ENCODE measurements around the gene CCDC85A.
A peak's percentile ranks its signal among the peaks of the same experiment; 100 is the strongest.

DNA sequence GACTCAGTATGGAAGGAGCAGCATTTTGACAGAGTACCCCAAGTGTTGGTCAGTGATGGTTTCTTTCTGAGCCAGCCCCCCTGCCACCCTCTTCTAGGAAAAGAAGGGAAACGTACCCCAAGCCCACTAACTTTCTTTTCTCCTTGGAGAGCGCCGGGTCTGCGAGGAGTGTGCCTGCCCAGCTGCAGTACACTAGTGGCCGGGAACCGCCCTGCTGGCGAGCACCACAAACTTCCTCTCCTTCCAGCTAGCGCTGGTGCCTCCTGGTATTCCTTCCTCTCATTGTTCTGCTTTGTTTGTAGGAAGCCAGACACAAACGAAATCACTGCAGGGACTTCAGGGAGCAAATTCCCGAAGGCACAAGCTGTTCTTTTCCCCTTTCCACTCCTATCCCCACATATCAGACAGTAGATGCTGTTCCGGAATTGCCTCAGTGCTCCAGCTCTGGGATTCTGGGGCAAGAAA, 1.8 kb downstream of the CCDC85A start:
- TF ChIP-seq, protein P1, sequence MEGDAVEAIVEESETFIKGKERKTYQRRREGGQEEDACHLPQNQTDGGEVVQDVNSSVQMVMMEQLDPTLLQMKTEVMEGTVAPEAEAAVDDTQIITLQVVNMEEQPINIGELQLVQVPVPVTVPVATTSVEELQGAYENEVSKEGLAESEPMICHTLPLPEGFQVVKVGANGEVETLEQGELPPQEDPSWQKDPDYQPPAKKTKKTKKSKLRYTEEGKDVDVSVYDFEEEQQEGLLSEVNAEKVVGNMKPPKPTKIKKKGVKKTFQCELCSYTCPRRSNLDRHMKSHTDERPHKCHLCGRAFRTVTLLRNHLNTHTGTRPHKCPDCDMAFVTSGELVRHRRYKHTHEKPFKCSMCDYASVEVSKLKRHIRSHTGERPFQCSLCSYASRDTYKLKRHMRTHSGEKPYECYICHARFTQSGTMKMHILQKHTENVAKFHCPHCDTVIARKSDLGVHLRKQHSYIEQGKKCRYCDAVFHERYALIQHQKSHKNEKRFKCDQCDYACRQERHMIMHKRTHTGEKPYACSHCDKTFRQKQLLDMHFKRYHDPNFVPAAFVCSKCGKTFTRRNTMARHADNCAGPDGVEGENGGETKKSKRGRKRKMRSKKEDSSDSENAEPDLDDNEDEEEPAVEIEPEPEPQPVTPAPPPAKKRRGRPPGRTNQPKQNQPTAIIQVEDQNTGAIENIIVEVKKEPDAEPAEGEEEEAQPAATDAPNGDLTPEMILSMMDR (IDR thresholded peaks at IDR 0.05): peak in 4 of 6 experiments; percentile 11 to 25 (median 19)
- no peak for TF ChIP-seq POLR2A (IDR thresholded peaks at IDR 0.05)
